Measurements from ENCODE around the gene KAZN. TPM values are rescaled to one million over a fixed set of nuclear protein-coding genes. Genes with fewer than 3 reads are reported as not detected.

The KAZN gene
- total RNA-seq, 2 experiments from 2014 or later: 0.30 to 0.42 TPM

DNA sequence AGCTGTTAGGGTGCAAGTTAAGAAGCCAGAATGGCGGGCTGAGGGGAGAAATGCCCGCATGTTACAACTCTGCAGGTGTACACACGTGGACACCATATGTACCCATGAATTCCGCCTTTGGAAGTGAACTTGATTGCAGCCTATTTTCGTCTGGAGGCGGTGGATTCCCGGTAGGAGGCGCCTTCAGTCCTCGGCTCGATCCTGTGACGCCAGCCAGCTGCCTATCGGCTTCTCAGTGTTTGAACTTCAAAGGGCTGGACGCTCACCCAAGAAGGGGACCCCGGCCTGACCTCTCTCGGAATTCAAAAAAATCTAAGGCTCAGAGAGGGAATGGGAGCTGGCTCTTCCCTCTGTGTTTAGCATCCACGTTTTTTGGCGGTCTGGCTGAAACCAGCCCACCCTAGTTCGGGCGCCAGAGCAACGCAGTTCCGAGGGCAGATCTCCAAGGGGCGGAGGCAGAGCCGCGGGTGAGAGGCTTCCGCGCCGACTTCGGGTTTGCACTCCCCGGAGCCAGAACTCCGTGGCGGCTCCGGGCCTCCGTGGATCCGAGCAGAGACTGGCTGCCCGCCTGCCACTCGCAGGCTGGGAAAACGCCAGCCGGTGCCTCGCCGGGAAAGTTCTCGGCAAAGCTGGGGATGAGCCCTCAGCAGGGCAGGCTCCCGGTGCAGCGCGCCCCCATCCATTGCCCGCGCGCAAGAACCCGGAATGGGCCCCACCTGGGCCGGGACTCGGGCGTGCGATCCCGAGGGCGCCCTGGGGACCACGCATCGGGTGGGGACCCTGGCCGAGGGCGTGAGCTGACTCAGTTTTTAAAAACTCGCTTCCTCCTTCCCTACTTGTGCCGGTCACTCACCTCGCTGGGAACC, 554.1 kb downstream of the KAZN start:
- ChIA-PET CTCF (interaction anchor here (1.0 to 1.2 kb wide), 2 partner anchors 24 to 152 kb away, joined by 3 to 4 read pairs; no protein-coding TSS in a partner anchor), POLR2A (no interaction called here)

DNA sequence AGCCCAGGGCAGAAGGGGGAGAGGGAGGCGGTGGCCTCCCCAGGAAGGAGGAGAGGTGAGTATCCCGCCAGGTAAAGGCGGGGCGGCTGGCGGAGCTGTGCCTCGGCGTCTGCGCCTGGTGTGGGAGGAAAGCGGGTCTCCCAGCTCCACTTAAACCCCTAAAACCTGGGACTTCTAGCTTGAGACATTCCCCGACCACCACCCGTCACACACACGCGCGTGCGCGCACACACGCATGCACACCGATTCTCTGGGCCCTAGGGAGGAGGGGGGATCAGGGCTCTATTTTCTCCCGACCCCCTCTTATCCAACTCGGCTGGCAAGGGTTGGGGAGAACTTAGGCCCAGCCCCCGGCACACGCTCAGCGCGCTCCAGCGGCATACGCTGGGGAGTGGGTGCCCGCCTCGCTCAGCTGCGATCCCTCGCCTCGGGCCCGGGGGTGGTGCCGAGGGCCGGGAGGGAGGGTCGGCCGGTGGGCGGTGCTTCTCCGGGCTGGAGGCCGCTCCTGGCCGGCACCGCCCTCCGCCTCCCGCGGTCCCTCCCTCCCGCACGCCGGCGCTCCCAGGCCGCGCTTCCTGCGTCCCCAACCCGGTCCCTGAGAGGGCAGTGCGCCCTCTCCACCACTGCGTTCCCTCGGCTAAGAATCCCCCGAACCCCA, 554.8 kb downstream of the KAZN start, which contains the start of gene TMEM51:
TSS of gene TMEM51 (plus strand) at position 564 of the 658 bp plus-strand sequence. CDS start 61,341 bp downstream, outside the sequence.
- ChIA-PET POLR2A (no interaction called here), CTCF (interaction anchor here (1.0 to 1.4 kb wide), 3 partner anchors 19 to 152 kb away, joined by 3 to 4 read pairs (median 4); no protein-coding TSS in a partner anchor)

DNA sequence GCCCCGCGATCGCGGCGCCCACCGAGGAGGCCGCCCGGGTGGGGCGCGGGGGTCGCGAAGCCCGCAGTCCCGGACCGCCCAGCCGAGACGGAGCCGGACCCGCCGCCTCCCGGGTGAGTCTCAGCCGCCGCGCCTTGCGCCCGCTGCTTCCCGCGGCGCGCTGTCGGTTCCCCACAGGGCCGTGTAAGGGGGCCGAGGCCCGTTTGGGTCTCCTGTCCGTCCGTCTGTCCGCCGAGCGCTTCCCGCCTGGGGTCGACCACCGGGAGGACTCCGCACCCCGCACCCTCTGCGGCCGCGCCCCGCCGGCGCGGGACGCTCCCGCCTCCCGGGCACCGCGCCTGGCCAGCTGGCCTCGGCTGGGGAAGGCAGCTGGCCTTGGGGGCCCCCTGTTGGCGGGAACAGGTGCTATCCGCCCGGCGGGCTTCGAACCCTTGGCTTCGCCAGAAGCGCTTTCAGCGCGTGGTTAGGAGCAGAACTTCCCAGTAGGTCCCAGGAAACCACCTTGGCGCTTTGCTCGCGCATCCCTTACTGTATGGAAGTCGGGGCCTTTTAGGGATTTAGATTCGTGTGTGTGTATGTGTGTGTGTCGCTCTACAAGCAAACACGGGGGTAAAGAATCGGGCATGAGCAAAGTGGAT, 555.5 kb downstream of the KAZN start:
- ChIA-PET CTCF (interaction anchor here (1.2 to 1.4 kb wide), 2 partner anchors 19 to 151 kb away, joined by 3 to 4 read pairs; no protein-coding TSS in a partner anchor), POLR2A (no interaction called here)

DNA sequence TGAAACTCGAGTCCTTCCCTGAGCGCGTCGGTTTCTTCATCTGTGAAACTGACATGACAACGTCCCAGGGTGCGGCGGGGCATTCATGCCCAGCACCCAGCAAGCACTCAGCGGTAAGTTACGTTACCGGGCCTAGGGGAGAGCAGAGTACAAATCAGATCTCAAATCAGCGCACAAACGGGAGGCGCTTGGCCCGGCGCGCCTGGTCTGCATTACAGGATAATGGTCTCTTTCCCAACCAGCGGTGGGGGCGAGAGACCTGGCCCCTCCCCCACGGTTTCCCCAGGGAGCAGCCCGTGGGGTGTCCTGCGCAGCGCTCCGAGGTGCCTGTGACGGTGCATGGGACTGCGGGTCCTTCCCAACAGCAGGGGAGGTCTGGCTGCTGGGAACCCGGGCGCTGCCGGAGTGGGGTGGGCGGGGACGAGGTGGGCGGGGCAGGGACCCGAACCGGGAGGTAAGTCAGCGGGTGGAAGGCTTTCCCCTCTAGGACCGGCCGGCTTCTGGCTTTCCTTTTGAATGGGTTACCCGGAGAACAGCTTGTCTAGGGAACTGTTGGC, 556.1 kb downstream of the KAZN start:
- CTCF ChIA-PET: interaction anchor here (1.4 kb wide), 1 partner anchor 20 kb away, joined by 4 read pairs; no protein-coding TSS in a partner anchor

DNA sequence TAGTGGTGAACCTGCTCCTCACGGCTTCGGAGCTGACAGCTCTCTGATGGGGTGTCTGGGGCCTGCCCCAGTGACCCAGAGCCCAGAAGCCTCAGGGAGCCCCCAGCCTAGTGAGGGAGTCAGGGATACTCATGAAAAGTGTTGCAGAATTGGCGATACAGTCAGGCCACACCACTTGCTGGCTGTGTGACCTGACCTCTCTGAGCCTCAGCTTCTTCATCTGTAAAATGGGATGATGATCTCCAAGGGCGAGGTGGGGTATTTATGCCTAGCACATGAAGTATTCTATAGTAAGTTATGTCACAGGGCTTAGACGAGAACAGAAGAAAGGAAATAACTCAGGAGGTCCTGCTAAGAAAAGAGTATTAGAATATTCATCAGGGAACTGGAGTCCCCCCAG, 556.7 kb downstream of the KAZN start:
- ChIA-PET POLR2A (no interaction called here), CTCF (no interaction called here)

More for the DNA sequence above, 556.1 kb downstream of the KAZN start:
- POLR2A ChIA-PET: no interaction called here

DNA sequence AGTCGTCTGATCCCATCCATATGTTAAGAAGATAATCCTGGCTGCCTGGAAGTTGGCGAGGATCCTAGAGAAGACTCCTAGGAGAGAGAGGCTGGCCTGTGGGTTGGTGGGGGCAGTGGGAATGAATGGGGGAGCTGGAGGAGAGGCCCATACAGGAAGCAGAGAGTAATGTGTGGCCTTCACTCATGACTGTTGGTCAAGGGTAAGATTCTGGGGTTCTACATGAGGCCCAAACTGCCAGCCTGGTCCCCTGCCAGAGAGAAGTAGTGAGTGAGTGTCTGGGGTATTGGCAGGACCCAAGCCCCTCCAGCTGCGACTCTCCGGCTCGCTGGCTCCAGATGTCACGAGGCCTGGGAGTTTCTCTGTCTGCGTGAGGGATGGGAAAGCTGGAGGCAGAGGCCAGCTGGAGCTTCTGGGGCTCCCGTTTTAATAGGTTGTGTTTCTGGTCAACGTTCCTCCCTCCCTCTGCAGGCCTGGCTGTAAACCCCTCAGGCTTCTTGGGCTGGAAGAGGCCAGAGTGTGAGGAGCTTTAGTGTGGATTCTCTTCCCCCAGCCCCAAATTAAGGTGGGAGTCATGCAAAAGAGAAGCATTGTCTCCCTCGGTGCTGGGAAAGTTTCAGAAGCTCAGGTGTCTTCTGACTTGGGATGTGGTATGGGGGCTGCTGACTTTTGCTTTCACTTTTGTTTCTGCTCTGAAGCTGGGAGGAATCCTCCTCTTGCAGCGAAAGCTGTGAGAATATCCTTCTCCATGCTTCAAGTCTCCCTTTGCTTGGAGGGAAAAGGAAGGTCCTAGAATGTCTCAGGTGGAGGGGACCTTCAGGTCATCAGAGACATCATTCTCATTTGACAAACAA, 557.6 kb downstream of the KAZN start:
- CTCF ChIA-PET: no interaction called here
- POLR2A ChIA-PET: no interaction called here

DNA sequence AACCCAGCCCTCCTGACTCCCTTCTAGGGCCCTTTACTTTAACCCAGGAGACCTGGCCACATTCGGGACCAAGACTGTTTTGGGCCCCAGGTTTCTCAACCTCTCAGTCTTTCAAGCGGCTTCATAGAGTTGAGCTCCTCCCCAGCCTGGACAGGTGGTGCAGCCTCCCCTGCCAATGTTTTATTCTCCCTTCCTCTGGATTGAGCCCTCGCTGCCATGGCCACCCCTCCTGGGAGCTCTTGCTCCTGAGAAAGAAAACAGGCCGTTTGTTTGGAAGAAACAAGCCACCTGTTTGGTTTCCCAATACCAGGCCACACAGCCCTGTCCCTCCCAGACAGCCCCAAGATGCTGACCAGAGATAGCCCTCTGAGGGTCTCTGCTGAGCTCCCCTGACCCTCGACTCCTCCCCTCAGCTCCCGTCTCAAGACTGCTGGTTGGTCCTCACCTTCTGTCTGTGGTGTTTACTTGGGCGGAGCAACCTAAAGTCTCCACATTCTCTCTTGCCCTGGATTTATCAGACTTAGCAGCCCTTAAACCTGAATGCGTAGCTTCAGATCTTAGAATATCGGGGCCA, 558.4 kb downstream of the KAZN start:
- ChIA-PET POLR2A (no interaction called here), CTCF (no interaction called here)

DNA sequence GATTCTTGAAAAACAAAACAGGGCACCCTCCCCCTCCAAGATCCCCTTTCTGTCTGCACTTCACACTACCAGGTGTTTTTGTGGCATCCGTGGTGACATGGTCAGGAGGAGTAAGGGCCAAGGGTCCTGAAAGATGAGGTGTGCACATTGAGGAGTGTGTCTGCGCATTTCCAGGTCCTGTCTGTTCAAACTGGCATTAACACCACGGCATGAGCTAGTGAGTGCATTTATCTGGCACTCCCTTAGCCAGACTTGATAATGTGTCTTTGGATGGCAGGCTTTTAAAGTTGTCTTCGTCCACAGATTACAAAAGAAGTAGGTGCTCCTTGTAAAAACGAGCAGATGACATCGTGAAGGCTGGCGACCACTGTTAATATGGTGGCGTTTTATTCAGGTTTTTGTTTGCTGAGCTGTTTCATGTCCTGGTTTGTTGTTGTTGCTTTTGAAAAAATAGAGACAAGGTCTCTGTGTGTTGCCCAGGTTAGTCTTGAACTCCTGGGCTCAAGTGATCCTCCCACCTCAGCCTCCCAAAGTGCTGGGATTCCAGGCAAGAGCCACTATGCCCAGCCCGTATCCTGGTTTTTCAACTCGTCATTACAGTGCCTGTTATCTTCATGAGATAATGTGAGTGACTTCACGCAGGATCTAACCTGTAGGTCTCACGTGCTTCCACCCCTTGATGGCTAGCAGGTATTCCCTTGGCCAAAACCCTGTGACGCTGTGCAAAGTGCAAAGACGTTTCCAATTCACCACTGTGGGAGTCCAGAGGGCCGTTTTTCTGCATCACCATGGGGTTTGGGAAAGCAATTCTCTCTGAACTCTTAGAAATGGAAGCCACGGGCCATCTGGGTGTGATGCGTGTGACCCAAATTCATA, 559.3 kb downstream of the KAZN start:
- POLR2A ChIA-PET: no interaction called here
- CTCF ChIA-PET: no interaction called here

DNA sequence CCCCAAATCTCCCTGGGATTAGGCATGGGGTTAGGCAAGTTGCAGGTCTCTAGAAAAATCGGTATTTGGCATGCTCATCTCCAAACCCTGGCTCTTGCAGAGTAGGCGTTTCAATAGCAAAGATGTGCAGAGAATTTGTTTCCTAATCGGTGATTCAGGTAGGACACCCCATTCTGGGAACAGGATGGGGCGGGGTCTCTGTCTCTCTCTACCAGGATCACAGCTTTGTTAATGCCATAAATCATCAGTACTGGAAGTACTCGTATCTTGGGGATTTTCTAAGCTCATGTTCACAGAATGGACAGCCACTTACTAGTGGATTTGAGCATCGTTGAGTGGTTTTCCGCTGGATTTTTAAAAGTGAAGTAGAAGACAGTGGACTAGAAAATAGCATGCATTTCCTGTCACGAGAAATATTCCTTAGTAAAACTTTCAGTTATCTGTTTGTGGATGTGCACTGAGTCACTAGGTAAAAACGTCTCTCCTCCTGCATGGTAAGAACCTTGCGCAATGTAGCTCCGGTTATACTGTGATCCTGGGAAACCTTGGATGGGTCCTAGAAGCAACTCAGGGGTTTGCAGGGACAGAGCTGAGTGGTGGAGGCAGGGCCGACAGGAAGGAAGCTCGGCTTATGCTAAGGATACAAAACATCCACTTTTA, 560.2 kb downstream of the KAZN start:
- POLR2A ChIA-PET: no interaction called here
- CTCF ChIA-PET: interaction anchor here (0.6 kb wide), 2 partner anchors 92 to 105 kb away, joined by 3 read pairs; no protein-coding TSS in a partner anchor

DNA sequence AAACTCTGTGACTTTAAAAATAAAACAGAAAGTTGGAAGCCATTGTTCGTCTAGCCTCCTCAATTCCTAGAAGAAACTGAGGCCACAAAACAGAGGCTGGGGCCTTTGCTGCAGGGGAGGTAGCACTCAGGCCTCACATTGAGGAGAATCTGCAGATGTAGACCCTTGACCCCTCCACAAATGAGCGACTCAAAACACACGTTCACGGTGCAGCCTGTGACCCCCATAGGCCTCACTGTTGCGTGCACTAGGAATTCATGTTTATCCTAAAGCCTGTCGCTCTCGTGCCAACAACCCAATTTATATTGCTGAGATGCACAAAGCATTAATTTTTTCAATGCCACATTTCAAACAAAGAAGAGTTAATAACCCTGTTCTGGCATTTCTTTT, 560.7 kb downstream of the KAZN start:
- CTCF ChIA-PET: interaction anchor here (0.6 kb wide), 2 partner anchors 92 to 104 kb away, joined by 3 read pairs; no protein-coding TSS in a partner anchor
- POLR2A ChIA-PET: no interaction called here

DNA sequence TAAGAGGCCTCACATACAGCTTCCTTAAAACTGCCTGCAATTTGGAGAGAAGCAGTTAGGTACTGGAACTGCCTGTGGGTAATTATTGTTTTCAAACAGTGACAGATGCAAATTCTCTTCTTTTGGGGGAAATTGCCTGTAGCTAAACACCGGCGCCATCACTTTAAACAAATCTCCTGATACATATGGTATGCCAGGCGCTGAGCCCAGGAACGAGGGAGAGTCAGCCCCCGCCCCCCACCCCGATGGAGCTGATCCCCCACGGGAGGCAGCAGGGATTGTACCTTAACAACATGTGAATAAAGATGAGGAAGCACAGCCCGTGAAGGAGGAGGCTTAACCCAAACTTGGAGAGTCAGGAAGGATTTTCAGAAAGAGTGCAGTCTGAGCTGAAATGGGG, 562.1 kb downstream of the KAZN start:
- CTCF ChIA-PET: no interaction called here
- POLR2A ChIA-PET: no interaction called here

DNA sequence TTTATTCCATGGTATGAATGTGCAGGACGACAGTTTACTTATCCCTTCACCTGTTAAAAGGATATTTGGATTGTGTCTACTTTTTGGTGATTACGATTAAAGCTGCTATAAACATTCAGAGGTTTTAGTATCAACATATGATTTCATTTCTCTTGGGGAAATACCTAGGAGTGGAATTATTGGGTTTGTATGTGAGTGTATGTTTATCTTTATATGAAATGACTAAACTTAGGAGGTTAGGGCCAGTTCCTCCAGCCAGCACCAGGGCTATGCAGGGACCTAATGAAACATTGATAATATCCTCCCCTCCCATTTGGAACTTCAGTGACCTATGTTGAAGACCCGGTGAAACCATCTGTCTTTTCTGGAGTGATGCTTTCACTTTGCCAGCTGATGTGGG, 568.9 kb downstream of the KAZN start:
- POLR2A ChIA-PET: no interaction called here
- CTCF ChIA-PET: no interaction called here

All from activated CD8-positive, alpha-beta memory T cell treated with anti-CD3 and anti-CD28 coated beads for 36 hours (primary cell).